Immature natural killer cell (primary cell): Measurements from ENCODE around the gene SYF2. TPM values are rescaled to one million over a fixed set of nuclear protein-coding genes. Genes with fewer than 3 reads are reported as not detected.

Source experiments
- DNase-seq, 3 donors: peaks; one replicate each; pipeline ENCODE4 v3.0.0; 2022; ENCODE audit warnings: mixed read lengths in 1 of 3
- H3K27ac Mint-ChIP-seq, 6 donors: one replicate each; pipeline ENCODE4 v1.8.0; 2020; ENCODE audit warnings: mixed read lengths in 6 of 6, mild to moderate bottlenecking in 5 of 6, inconsistent platforms in 4 of 6, moderate library complexity in 3 of 6
- H3K27me3 Mint-ChIP-seq, 3 donors: one replicate each; pipeline ENCODE4 v1.8.0; 2020 to 2021; ENCODE audit warnings: low read depth in 3 of 3, mild to moderate bottlenecking in 3 of 3, mixed read lengths in 3 of 3, moderate library complexity in 3 of 3, inconsistent platforms in 1 of 3
- H3K36me3 Mint-ChIP-seq, 3 donors: one replicate each; pipeline ENCODE4 v1.8.0; 2020; ENCODE audit warnings: mixed read lengths in 3 of 3, inconsistent platforms in 2 of 3, mild to moderate bottlenecking in 2 of 3
- H3K4me1 Mint-ChIP-seq, 2 donors: one replicate each; pipeline ENCODE4 v1.8.0; 2020; ENCODE audit warnings: inconsistent platforms in 2 of 2, mild to moderate bottlenecking in 2 of 2, mixed read lengths in 2 of 2, moderate library complexity in 1 of 2
- H3K4me3 Mint-ChIP-seq, 5 donors: one replicate each; pipeline ENCODE4 v1.8.0; 2020; ENCODE audit warnings: mild to moderate bottlenecking in 5 of 5, mixed read lengths in 5 of 5, inconsistent platforms in 3 of 5, moderate library complexity in 3 of 5
- H3K9me3 Mint-ChIP-seq, 6 donors: one replicate each; pipeline ENCODE4 v1.8.0; 2020; ENCODE audit warnings: mild to moderate bottlenecking in 6 of 6, mixed read lengths in 6 of 6, inconsistent platforms in 4 of 6, moderate library complexity in 3 of 6
- polyA plus RNA-seq, 3 donors: library from polyadenylated mRNA; unstranded; fragments of 300-500 nt; fragmentation: Illumina TruSeq; gene quantifications; one replicate each; pipeline ENCODE4 v1.2.3, GENCODE V29; 2021

Gene SYF2
- polyA plus RNA-seq, 3 donors from 2014 or later, result 65.6 to 82.8 (median 75.9) TPM

DNA sequence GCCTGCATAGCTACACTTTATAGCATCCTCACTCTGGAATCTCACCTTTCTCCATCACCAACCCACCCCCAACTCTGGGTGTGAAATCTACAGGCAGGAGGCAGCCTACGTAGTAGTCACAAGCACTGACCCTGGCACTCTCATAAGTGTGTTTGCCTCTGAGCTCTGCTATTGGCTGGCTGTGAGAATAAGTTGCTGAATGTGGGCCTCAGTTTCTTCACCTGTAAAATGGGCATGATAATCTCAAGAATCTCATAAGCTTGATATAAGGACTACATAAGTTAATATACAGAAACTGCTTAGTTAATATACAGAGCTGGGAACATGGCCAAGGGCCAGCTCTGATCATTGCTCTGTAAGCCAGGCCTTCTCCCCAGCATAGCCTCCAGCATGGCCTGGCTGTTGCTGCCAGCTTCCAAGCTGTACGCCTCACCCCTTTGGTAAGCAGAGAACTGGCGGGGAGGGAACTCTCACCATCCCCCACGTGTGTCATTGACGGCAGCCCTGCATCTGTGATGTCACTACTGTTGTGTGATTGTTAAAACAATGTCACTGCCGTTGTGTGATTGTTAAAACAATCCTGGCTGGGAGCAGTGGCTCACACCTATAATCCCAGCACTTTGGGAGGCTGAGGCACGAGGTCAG is 53.3 kb downstream of the SYF2 start:
- H3K27me3 Mint-ChIP-seq, result peaks cover 0 to 2% (median 0%) of the 10 kb centered on the region in 3 donors
- H3K36me3 Mint-ChIP-seq, result peaks cover 0 to 3% (median 0%) of the 10 kb centered on the region in 3 donors
- H3K27ac Mint-ChIP-seq, result no peak overlapping the region
- no peaks in the 10 kb centered on the region for H3K4me1 Mint-ChIP-seq
- no peaks in the 10 kb centered on the region for H3K9me3 Mint-ChIP-seq
- no peak for DNase-seq
- H3K4me3 Mint-ChIP-seq, result no peak overlapping the region

- no peak for DNase-seq
- H3K4me3 Mint-ChIP-seq, result no peak overlapping the region
- H3K27ac Mint-ChIP-seq, result no peak overlapping the region
- peaks cover 0 to 3% (median 0%) of the 10 kb centered on the region in 3 donors for H3K36me3 Mint-ChIP-seq
- H3K4me1 Mint-ChIP-seq, result no peaks in the 10 kb centered on the region
- H3K9me3 Mint-ChIP-seq, result no peaks in the 10 kb centered on the region
- H3K27me3 Mint-ChIP-seq, result peaks cover 0 to 2% (median 0%) of the 10 kb centered on the region in 3 donors
Observed at GRCh38 chr1:25174730-25175612, 57.3 kb downstream of the SYF2 start.

GRCh38 chr1:25174363-25174729 is 58.0 kb downstream of the SYF2 start:
- peaks cover 0 to 2% (median 0%) of the 10 kb centered on the region in 3 donors for H3K27me3 Mint-ChIP-seq
- H3K9me3 Mint-ChIP-seq, result no peaks in the 10 kb centered on the region
- H3K4me1 Mint-ChIP-seq, result no peaks in the 10 kb centered on the region
- H3K4me3 Mint-ChIP-seq, result no peak overlapping the region
- H3K36me3 Mint-ChIP-seq, result peaks cover 0 to 3% (median 0%) of the 10 kb centered on the region in 3 donors
- no peak overlapping the region for H3K27ac Mint-ChIP-seq
- DNase-seq, result no peak

DNA sequence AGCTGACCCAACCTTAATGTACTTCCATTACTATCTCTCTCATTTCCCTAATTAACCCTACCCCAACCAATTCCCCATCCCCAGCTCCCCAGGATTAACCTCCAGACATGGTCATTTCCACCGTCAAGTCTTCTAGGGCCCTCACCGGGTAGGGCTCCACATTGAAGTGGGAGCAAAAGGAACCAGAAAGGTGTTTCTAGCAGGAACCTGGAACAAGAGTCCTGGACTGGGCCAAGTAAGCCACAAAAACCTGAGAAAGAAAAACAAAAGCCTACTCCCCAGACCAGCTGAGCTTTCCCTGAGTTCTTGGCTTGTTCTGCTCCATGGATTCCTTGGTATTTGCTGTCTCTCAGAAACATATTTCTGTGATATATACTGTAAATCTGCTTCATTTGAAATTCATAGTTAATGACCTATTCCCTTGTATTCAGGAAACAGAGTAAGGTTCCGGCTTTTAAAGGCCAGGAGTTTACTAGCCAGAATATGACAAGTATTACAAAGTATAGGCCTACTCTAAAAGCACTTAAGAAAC is 58.4 kb downstream of the SYF2 start:
- peaks cover 0 to 3% (median 0%) of the 10 kb centered on the region in 3 donors for H3K36me3 Mint-ChIP-seq
- no peak overlapping the region for H3K27ac Mint-ChIP-seq
- H3K27me3 Mint-ChIP-seq, result peaks cover 0 to 2% (median 1%) of the 10 kb centered on the region in 3 donors
- no peak for DNase-seq
- no peak overlapping the region for H3K4me3 Mint-ChIP-seq
- no peaks in the 10 kb centered on the region for H3K9me3 Mint-ChIP-seq
- H3K4me1 Mint-ChIP-seq, result no peaks in the 10 kb centered on the region

Other genes starting within 250 kb of the SYF2 start
- gene RSRP1, start 15.0 kb upstream of the SYF2 start, polyA plus RNA-seq, result 10 to 100 TPM; 23.9 to 70.1 (median 33.4) TPM
- under 1 TPM; 0.19 to 0.26 (median 0.21) TPM for gene RHD, start 40.0 kb upstream of the SYF2 start, polyA plus RNA-seq
- 100 to 1,000 TPM; 238 to 291 (median 240) TPM for gene TMEM50A, start 105.8 kb upstream of the SYF2 start, polyA plus RNA-seq
- gene RHCE, start 188.3 kb upstream of the SYF2 start, polyA plus RNA-seq, result not detected
- 1 to 10 TPM in 2 of 3 donors, under 1 TPM in 1; 0.45 to 5.2 (median 3.7) TPM for gene MACO1, start 198.4 kb upstream of the SYF2 start, polyA plus RNA-seq